Activated CD4-positive, alpha-beta T cell treated with anti-CD3 and anti-CD28 coated beads, Interleukin-2, amount 50 U/mL, for 48 hours (primary cell): Measurements from ENCODE around the gene LACTBL1.

Experiments used
- DNase-seq, 2 experiments: peaks; one replicate each; pipeline ENCODE4 v3.0.0-alpha.2; 2020

The LACTBL1 gene

DNA sequence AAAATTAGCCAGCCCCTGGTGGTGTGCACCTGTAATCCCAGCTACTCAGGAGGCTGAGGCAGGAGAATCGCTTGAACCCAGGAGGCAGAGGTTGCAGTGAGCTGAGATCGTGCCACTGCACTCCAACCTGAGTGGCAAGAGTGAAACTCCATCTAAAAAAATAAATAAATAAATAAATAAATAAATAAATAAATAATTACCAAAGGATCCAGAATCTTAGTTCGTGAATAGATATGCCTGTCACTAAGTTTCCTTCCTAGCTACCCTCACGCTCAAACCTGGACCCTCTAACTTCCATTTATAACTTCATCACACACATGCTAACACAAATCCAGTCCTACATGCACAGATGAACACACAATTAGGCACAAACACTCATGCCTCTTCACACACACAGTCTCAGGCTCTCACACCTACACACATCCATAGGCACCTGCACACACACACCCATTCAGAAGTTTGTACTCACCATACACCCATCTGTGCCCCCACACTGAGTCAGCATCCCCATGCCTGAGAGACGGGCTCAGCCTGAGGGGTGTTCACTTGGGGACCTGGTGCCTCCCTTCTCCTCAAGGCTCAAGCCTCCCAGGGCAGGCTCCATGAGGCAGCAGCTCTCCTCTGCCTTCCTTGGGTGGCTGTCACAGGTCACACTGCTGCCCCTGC, 61.5 kb downstream of the LACTBL1 start:
- no peak for DNase-seq

DNA sequence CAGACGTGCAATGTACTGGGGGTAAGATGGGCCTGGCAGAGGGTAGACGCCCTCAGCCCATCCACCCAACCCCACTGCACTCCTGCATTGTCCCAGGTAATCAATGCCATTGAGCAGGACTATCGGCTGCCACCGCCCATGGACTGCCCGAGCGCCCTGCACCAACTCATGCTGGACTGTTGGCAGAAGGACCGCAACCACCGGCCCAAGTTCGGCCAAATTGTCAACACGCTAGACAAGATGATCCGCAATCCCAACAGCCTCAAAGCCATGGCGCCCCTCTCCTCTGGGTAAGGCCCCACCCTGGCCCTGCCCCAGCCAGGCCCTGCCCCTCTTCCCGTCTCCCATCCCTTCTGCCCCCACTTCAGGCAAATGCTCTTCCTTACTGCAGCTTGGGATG, 62.4 kb downstream of the LACTBL1 start:
- DNase-seq: no peak

DNA sequence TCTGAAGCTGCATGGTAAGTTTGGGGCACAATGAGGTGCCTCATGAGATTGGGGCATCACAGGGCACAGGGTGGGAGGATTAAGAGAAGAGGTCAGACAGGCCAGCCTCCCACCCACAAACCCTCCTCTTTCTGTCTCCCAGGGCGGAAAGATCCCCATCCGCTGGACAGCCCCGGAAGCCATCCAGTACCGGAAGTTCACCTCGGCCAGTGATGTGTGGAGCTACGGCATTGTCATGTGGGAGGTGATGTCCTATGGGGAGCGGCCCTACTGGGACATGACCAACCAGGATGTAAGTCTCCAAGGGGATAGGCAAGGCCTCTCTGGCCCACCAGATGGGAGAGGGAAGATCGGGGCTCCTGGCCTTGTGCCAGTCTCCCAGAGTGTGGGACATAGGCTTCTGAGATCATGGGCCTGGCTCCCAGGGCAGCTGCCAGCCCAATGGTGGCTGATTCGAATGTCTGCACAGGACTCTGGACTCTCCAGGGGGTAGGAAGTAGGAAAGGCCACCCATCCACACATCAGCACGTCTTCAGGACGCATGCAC, 63.7 kb downstream of the LACTBL1 start:
- no peak for DNase-seq

DNA sequence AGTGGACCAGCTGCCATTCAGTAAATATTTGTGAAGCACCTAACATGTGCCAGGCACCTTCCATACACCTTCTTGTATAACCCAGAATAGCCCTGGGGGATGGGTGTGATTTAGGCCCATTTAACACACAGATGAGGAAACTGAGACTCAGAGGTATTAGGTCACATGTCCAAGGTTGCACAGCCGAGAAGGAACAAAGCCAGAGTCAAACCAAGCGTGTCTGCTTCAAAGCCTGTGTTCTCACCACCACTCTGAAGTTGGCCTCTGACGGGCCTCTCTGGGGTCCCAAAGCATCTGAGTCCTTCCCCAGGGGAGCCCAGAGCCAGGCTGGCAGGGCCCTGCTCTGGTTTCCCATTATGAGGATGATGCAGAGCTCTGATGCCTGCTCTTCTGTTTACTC, 65.1 kb downstream of the LACTBL1 start:
- DNase-seq: no peak

DNA sequence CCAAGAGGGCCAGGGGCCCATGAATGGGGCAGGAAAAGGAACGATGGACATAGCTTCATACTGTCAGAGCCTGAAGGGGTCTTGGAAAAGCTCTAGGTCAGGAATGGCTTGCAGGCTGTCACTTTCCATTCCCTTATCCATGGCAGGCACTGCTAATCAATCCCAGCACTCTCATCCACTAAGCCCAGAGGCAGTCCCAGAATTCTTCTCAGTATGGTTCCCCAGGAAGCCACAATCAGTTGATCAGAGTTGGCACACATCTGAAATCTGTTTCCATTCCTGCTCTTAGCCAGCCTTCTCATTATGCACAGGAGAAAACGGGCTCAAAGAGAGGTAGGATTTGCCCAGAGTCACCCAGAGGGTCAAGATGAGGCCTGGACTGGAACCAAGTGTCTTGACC, 65.7 kb downstream of the LACTBL1 start:
- DNase-seq: no peak

DNA sequence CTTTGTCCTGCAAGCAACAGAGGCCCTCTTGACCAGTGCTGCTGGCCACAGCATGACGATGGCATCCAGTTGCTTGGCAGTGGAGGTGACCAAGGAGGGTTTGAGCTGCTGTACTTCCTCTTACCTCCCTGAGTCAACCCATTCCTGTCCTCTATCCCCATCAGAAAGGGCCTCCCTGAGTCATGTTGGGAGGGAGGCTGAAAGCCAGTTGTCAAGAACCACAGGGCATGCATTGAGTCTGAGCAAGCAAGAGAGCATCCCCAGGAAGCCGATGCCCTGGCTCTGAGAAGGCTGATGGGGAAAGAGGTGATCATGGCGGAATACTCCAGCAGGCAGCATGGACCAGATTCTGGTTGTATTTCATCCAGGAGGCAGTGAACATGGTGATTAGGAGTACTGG, 69.6 kb downstream of the LACTBL1 start:
- DNase-seq: no peak
